DOHH2 (cell line): ENCODE data around the gene FHOD3.

Experiments
- H3F3A ChIP-seq: fragments of 200-600 bp; sonication (generic), shearing (Covaris generic); 2 replicates; pipeline ENCODE4 v1.6.0; 2016; ENCODE audit warnings: antibody characterized with exemption, mild to moderate bottlenecking; ENCODE audit not compliant: control insufficient read depth, insufficient read depth
- H3K27ac ChIP-seq: fragments of 200-600 bp; sonication (generic); 2 replicates; pipeline ENCODE4 v1.5.1; 2014; ENCODE audit warnings: low read depth, mild to moderate bottlenecking, low read length, moderate library complexity
- H3K27me3 ChIP-seq: fragments of 200-600 bp; sonication (generic); 2 replicates; pipeline ENCODE4 v1.6.1; 2014; ENCODE audit warnings: mild to moderate bottlenecking, low read length, mixed read lengths; ENCODE audit not compliant: control insufficient read depth
- H3K36me3 ChIP-seq: fragments of 200-600 bp; sonication (generic); 2 replicates; pipeline ENCODE4 v1.6.1; 2014; ENCODE audit warnings: mild to moderate bottlenecking, low read length, moderate library complexity, mixed read lengths; ENCODE audit not compliant: control insufficient read depth
- H3K4me1 ChIP-seq: fragments of 200-600 bp; sonication (generic); 2 replicates; pipeline ENCODE4 v1.6.1; 2014; ENCODE audit warnings: mild to moderate bottlenecking, low read length, mixed read lengths; ENCODE audit not compliant: control insufficient read depth
- H3K4me2 ChIP-seq: fragments of 200-600 bp; sonication (generic); 2 replicates; pipeline ENCODE4 v1.6.0; 2014; ENCODE audit warnings: mild to moderate bottlenecking, low read length, moderate library complexity
- H3K4me3 ChIP-seq: fragments of 200-600 bp; sonication (generic); 2 replicates; pipeline ENCODE4 v1.5.1; 2014; ENCODE audit warnings: mild to moderate bottlenecking, low read length, mixed read lengths
- H3K79me2 ChIP-seq: fragments of 200-600 bp; sonication (generic); 2 replicates; pipeline ENCODE4 v1.6.1; 2014; ENCODE audit warnings: mild to moderate bottlenecking, low read length, mixed read lengths; ENCODE audit not compliant: control insufficient read depth
- H3K9me2 ChIP-seq: fragments of 200-600 bp; sonication (generic); replicated peaks from 2 replicates; pipeline ENCODE4 v1.6.1; 2014; ENCODE audit warnings: mild to moderate bottlenecking, low read length, mixed read lengths; ENCODE audit not compliant: control insufficient read depth
- H3K9me3 ChIP-seq: fragments of 200-600 bp; sonication (generic); 2 replicates; pipeline ENCODE4 v1.6.1; 2014; ENCODE audit warnings: antibody characterized with exemption, low read length, mixed read lengths; ENCODE audit not compliant: control insufficient read depth, insufficient read depth
- H4K20me1 ChIP-seq: fragments of 200-600 bp; sonication (generic); 2 replicates; pipeline ENCODE4 v1.6.0; 2014; ENCODE audit warnings: low read depth, mild to moderate bottlenecking, antibody characterized with exemption, low read length, moderate library complexity; ENCODE audit not compliant: control insufficient read depth, insufficient read depth
- CTCF ChIP-seq: fragments of 200-600 bp; sonication (generic); IDR thresholded peaks from one replicate; pipeline ENCODE4 v1.5.1; 2014; ENCODE audit warnings: antibody characterized with exemption, mild to moderate bottlenecking, low read depth, low read length; ENCODE audit not compliant: poor library complexity, severe bottlenecking
- EZH2phosphoT487 ChIP-seq: fragments of 200-600 bp; sonication (generic); IDR thresholded peaks from 2 replicates; pipeline ENCODE4 v1.6.1; 2017; ENCODE audit warnings: borderline replicate concordance, mild to moderate bottlenecking, antibody characterized with exemption, low read length, moderate library complexity, mixed read lengths

The FHOD3 gene

DNA sequence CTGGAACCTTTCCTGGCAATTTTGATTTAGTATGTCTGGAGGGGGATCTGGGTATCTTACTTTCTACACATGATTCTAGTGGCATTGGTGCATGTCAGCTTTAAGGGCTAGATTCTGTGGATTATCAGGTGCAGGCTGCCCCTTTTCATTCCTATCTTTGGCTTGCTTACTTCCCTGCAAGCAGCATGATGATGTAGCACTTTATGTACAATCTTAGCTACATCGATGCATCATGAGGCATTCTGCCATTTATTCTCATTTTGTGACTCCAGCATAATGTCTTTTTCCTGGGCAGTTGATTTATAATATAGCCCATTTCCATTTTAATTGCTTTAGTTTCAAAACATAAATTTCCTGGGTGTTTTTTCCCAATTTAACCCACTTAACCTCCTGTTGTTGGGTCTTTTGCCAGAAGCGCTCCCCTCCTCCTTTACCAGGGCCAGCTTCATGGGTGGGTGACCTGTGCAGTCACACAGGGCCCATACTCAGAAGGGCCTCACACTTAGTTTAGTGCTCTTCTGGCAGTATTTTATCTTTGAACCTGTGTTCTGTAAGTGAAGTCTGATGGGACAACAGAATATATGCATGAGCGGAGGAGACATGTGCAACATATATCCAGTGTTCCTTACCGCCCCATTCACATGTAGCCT lies 495.2 kb downstream of the FHOD3 start:
- Histone ChIP-seq H3K9me2 (no peaks in the 10 kb centered on the region), H3K9me3 (no peaks in the 10 kb centered on the region; the same call in 1 of the 2 replicates), H3K36me3 (peaks cover 61% of the 10 kb centered on the region), H4K20me1 (no peaks in the 10 kb centered on the region), H3K4me2 (no peak overlapping the region), H3K27me3 (no peaks in the 10 kb centered on the region), H3F3A (no peaks in the 10 kb centered on the region), H3K4me3 (no peak overlapping the region), H3K79me2 (no peaks in the 10 kb centered on the region), H3K27ac (no peak overlapping the region), H3K4me1 (no peaks in the 10 kb centered on the region)
- TF ChIP-seq CTCF (no peak), EZH2phosphoT487 (no peak)

- Histone ChIP-seq H3K4me3 (no peak overlapping the region), H4K20me1 (no peaks in the 10 kb centered on the region), H3K4me2 (no peak overlapping the region), H3K79me2 (no peaks in the 10 kb centered on the region), H3K27me3 (no peaks in the 10 kb centered on the region), H3K9me2 (no peaks in the 10 kb centered on the region), H3F3A (no peaks in the 10 kb centered on the region), H3K9me3 (no peaks in the 10 kb centered on the region), H3K36me3 (peaks cover 77% of the 10 kb centered on the region), H3K4me1 (no peaks in the 10 kb centered on the region), H3K27ac (no peak overlapping the region)
- TF ChIP-seq CTCF (no peak), EZH2phosphoT487 (no peak)
Measured at GRCh38 chr18:36798738-36799473, 501.4 kb downstream of the FHOD3 start.

DNA sequence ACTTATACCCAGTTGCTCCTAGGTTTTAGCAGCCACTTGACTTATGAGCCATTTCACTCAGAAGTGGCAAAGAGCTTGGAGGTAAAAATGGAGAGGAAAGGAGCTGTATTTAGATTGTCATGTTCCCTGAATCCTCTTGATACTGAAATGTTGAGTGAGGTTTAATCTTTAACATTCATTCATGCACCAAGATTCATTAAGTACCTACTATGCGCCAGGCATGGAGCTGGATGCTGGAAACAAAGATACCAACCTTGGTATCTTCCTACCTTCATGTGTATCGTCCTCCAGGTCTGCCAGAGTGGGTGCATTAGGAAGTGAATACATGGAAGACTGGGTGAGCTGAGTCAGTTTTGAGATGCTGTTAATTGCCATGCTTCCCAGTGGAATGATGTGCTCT lies 507.6 kb downstream of the FHOD3 start:
- H3K4me2 ChIP-seq, result no peak overlapping the region
- H3K4me3 ChIP-seq, result no peak overlapping the region
- H3K27ac ChIP-seq, result no peak overlapping the region
- H3K4me1 ChIP-seq, result peaks cover 3% of the 10 kb centered on the region; the same call in 1 of the 2 replicates
- no peaks in the 10 kb centered on the region for H3K9me3 ChIP-seq
- H3K79me2 ChIP-seq, result no peaks in the 10 kb centered on the region
- peaks cover 1% of the 10 kb centered on the region; the same call in 1 of the 2 replicates for H3F3A ChIP-seq
- H3K36me3 ChIP-seq, result peaks cover 71% of the 10 kb centered on the region
- no peaks in the 10 kb centered on the region for H3K27me3 ChIP-seq
- H3K9me2 ChIP-seq, result no peaks in the 10 kb centered on the region
- H4K20me1 ChIP-seq, result 0 out of 2 replicates have a peak, but pooled peaks cover 3% of the 10 kb centered on the region
- TF ChIP-seq EZH2phosphoT487 (no peak), CTCF (no peak)
